Muscle layer of duodenum (tissue), 2 donors: Measurements from ENCODE around the gene ETNK2.

Experiments used
- H3K27ac ChIP-seq: one replicate; pipeline ENCODE4 v1.7.0; 2013; ENCODE audit warnings: mild to moderate bottlenecking, low read length
- H3K27me3 ChIP-seq: one replicate; pipeline ENCODE4 v1.7.0; 2013; ENCODE audit warnings: low read depth, mild to moderate bottlenecking, control low read depth, low read length
- H3K36me3 ChIP-seq, 2 donors: one replicate each; pipeline ENCODE4 v1.7.0; 2013; ENCODE audit warnings: low read length in 2 of 2, control low read depth in 1 of 2, mild to moderate bottlenecking in 1 of 2; ENCODE audit not compliant: insufficient read depth in 2 of 2, control insufficient read depth in 1 of 2
- H3K4me1 ChIP-seq, 2 donors: one replicate each; pipeline ENCODE4 v1.7.0; 2013; ENCODE audit warnings: low read length in 2 of 2, mild to moderate bottlenecking in 2 of 2, control low read depth in 1 of 2, moderate library complexity in 1 of 2; ENCODE audit not compliant: insufficient read depth in 2 of 2, control insufficient read depth in 1 of 2
- H3K4me3 ChIP-seq, 2 donors: one replicate each; pipeline ENCODE4 v1.7.0; 2013; ENCODE audit warnings: low read length in 2 of 2, low read depth in 1 of 2, mild to moderate bottlenecking in 1 of 2
- H3K9me3 ChIP-seq, 2 donors: one replicate each; pipeline ENCODE4 v1.7.0; 2013; ENCODE audit warnings: low read length in 2 of 2, control low read depth in 1 of 2, mild to moderate bottlenecking in 1 of 2; ENCODE audit not compliant: control insufficient read depth in 1 of 2
- donor health status: healthy.

ETNK2 gene

GRCh38 chr1:204083491-204083890 lies 68.4 kb downstream of the ETNK2 start:
- Histone ChIP-seq H3K4me3 (no peak overlapping the region), H3K27me3 (no peaks in the 10 kb centered on the region), H3K9me3 (no peaks in the 10 kb centered on the region), H3K4me1 (peaks cover 9 to 49% of the 10 kb centered on the region in 2 donors), H3K36me3 (no peaks in the 10 kb centered on the region), H3K27ac (no peak overlapping the region)

GRCh38 chr1:204081791-204082513 lies 69.9 kb downstream of the ETNK2 start:
- Histone ChIP-seq H3K4me3 (no peak overlapping the region), H3K9me3 (no peaks in the 10 kb centered on the region), H3K36me3 (no peaks in the 10 kb centered on the region), H3K27me3 (no peaks in the 10 kb centered on the region), H3K4me1 (peaks cover 9 to 40% of the 10 kb centered on the region in 2 donors), H3K27ac (no peak overlapping the region)

GRCh38 chr1:204081164-204081790 lies 70.6 kb downstream of the ETNK2 start:
- no peak overlapping the region for H3K4me3 ChIP-seq

More at GRCh38 chr1:204081164-204081790, 70.6 kb downstream of the ETNK2 start:
- no peak overlapping the region for H3K27ac ChIP-seq
- peaks cover 9 to 40% of the 10 kb centered on the region in 2 donors for H3K4me1 ChIP-seq
- H3K27me3 ChIP-seq = no peaks in the 10 kb centered on the region
- H3K9me3 ChIP-seq = no peaks in the 10 kb centered on the region
- H3K36me3 ChIP-seq = no peaks in the 10 kb centered on the region
